GM21367 (cell line): ENCODE results near the gene EIF2S1.
A peak's percentile ranks its signal among the peaks of the same experiment; 100 is the strongest.
"Not testable (repeated sequence)": the region's sequence is repeated elsewhere in the genome, so short reads cannot be mapped to it uniquely, and the experiment has no call there.

Source experiments
- ATAC-seq: cut with Tn5 transposase; IDR thresholded peaks from one replicate; pipeline ENCODE4 v1.9.1; 2021; ENCODE audit not compliant: unreplicated experiment

EIF2S1 gene

GRCh38 chr14:67359775-67360469 lies at the start of gene EIF2S1, which contains the start of gene ATP6V1D:
Gene EIF2S1 (plus strand): TSS chr14:67360328. CDS start chr14:67364768, 4,440 bp downstream.
Gene ATP6V1D (minus strand): TSS chr14:67359804. CDS start chr14:67359698, 106 bp downstream.
- peak; percentile 89 for ATAC-seq

- ATAC-seq: no peak
Observed at GRCh38 chr14:67311868-67312267, 48.3 kb upstream of the EIF2S1 start.

GRCh38 chr14:67313153-67313552 lies 47.0 kb upstream of the EIF2S1 start:
- ATAC-seq: no peak

GRCh38 chr14:67317822-67318221 lies 42.3 kb upstream of the EIF2S1 start:
- no peak for ATAC-seq

GRCh38 chr14:67319142-67319541 lies 41.0 kb upstream of the EIF2S1 start:
- ATAC-seq: no peak

GRCh38 chr14:67329666-67330065 lies 30.5 kb upstream of the EIF2S1 start:
- not testable (repeated sequence) for ATAC-seq

GRCh38 chr14:67331368-67332125 lies 28.6 kb upstream of the EIF2S1 start:
- ATAC-seq: no peak

GRCh38 chr14:67332468-67332867 lies 27.7 kb upstream of the EIF2S1 start:
- no peak for ATAC-seq

GRCh38 chr14:67335781-67336180 lies 24.3 kb upstream of the EIF2S1 start:
- ATAC-seq: no peak

- ATAC-seq: not testable (repeated sequence)
Observed at GRCh38 chr14:67341231-67341630, 18.9 kb upstream of the EIF2S1 start.

- no peak for ATAC-seq
Observed at GRCh38 chr14:67343601-67344230, 16.4 kb upstream of the EIF2S1 start.

- ATAC-seq: no peak
Observed at GRCh38 chr14:67345583-67345982, 14.5 kb upstream of the EIF2S1 start.

GRCh38 chr14:67352055-67352454 lies 8.1 kb upstream of the EIF2S1 start:
- no peak for ATAC-seq

- ATAC-seq: no peak
Observed at GRCh38 chr14:67357186-67357968, 2.8 kb upstream of the EIF2S1 start.

GRCh38 chr14:67357969-67358354 lies 2.2 kb upstream of the EIF2S1 start:
- no peak for ATAC-seq

- no peak for ATAC-seq
Observed at GRCh38 chr14:67358924-67359774, 979 bp upstream of the EIF2S1 start.

GRCh38 chr14:67360470-67361206 lies 510 bp downstream of the EIF2S1 start:
- ATAC-seq: peak; percentile 16

GRCh38 chr14:67365476-67365875 lies 5.3 kb downstream of the EIF2S1 start:
- ATAC-seq: no peak

- no peak for ATAC-seq
Observed at GRCh38 chr14:67370830-67371229, 10.7 kb downstream of the EIF2S1 start.
